Immature natural killer cell (primary cell): ENCODE data around the gene RNF121. TPM values are rescaled to one million over a fixed set of nuclear protein-coding genes. Genes with fewer than 3 reads are reported as not detected.
A peak's percentile ranks its signal among the peaks of the same experiment; 100 is the strongest.

ENCODE experiments used
- DNase-seq, 3 donors: peaks; one replicate each; pipeline ENCODE4 v3.0.0; 2022; ENCODE audit warnings: mixed read lengths in 1 of 3
- H3K27ac Mint-ChIP-seq, 6 donors: one replicate each; pipeline ENCODE4 v1.8.0; 2020; ENCODE audit warnings: mixed read lengths in 6 of 6, mild to moderate bottlenecking in 5 of 6, inconsistent platforms in 4 of 6, moderate library complexity in 3 of 6
- H3K27me3 Mint-ChIP-seq, 3 donors: one replicate each; pipeline ENCODE4 v1.8.0; 2020 to 2021; ENCODE audit warnings: low read depth in 3 of 3, mild to moderate bottlenecking in 3 of 3, mixed read lengths in 3 of 3, moderate library complexity in 3 of 3, inconsistent platforms in 1 of 3
- H3K36me3 Mint-ChIP-seq, 3 donors: one replicate each; pipeline ENCODE4 v1.8.0; 2020; ENCODE audit warnings: mixed read lengths in 3 of 3, inconsistent platforms in 2 of 3, mild to moderate bottlenecking in 2 of 3
- H3K4me1 Mint-ChIP-seq, 2 donors: one replicate each; pipeline ENCODE4 v1.8.0; 2020; ENCODE audit warnings: inconsistent platforms in 2 of 2, mild to moderate bottlenecking in 2 of 2, mixed read lengths in 2 of 2, moderate library complexity in 1 of 2
- H3K4me3 Mint-ChIP-seq, 5 donors: one replicate each; pipeline ENCODE4 v1.8.0; 2020; ENCODE audit warnings: mild to moderate bottlenecking in 5 of 5, mixed read lengths in 5 of 5, inconsistent platforms in 3 of 5, moderate library complexity in 3 of 5
- H3K9me3 Mint-ChIP-seq, 6 donors: one replicate each; pipeline ENCODE4 v1.8.0; 2020; ENCODE audit warnings: mild to moderate bottlenecking in 6 of 6, mixed read lengths in 6 of 6, inconsistent platforms in 4 of 6, moderate library complexity in 3 of 6
- polyA plus RNA-seq, 3 donors: library from polyadenylated mRNA; unstranded; fragments of 300-500 nt; fragmentation: Illumina TruSeq; gene quantifications; one replicate each; pipeline ENCODE4 v1.2.3, GENCODE V29; 2021

Gene RNF121
- polyA plus RNA-seq, 3 donors from 2014 or later = 9.8 to 16.0 (median 13.4) TPM

DNA sequence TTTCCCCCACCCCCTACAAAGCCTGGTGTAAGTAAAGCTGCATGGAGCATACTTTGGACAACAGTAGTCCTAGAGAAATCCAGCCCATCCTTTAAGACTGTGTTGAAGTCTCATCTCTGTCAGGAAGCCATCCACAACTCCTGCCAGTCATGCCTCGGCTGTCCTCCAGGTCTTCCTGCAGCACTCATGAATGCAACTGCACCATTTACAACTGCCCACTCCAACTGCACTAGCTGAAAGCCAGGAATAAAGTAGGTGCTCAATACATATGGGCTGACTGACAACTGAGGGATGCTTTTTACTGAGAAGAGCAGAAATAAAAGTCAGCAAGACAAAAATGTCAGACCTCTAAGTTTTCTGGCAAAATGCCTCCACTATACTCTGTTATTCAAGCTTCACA is 97.2 kb downstream of the RNF121 start:
- Mint-ChIP-seq H3K4me3 (no peak overlapping the region), H3K36me3 (peaks cover 6 to 26% (median 7%) of the 10 kb centered on the region in 3 donors), H3K27me3 (no peaks in the 10 kb centered on the region), H3K27ac (peak overlapping the region; percentile 18 to 83 (median 66)), H3K9me3 (no peaks in the 10 kb centered on the region), H3K4me1 (peaks cover 28 to 56% of the 10 kb centered on the region in 2 donors)
- no peak for DNase-seq

- Mint-ChIP-seq H3K27ac (peak overlapping the region in 5 of 6 donors; percentile 5 to 65 (median 43)), H3K36me3 (peaks cover 0 to 14% (median 1%) of the 10 kb centered on the region in 3 donors)
These were observed 101.7 kb downstream of the RNF121 start for GRCh38 chr11:72030472-72031045.

DNA sequence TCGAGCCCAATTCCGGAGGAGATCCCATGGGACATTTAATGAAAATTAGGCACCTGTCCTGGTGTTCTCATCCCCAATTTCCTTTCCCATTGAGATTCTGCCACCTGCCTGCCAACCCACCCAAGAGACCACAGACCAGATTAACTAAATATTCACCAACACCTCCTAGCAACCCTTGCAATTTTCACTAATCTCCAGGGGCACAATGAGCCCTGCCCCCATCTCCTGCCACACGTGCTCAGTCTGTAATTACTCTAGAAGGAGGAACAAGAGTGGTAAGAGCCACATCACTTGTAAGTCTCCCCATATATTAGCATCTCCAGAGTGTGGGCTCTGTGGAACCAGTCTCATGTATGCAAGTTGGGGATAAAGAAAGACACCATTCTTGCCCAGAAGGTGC is 107.8 kb downstream of the RNF121 start:
- H3K27ac Mint-ChIP-seq = peak overlapping the region; percentile 55 to 80 (median 71)
- peaks cover 12 to 18% of the 10 kb centered on the region in 2 donors for H3K4me1 Mint-ChIP-seq
- H3K27me3 Mint-ChIP-seq = peaks cover 0 to 2% (median 0%) of the 10 kb centered on the region in 3 donors
- peaks cover 0 to 8% (median 7%) of the 10 kb centered on the region in 3 donors for H3K36me3 Mint-ChIP-seq
- H3K9me3 Mint-ChIP-seq = no peaks in the 10 kb centered on the region
- DNase-seq = no peak
- H3K4me3 Mint-ChIP-seq = no peak overlapping the region

More at GRCh38 chr11:72030472-72031045, 101.7 kb downstream of the RNF121 start:
- DNase-seq = no peak
- no peak overlapping the region for H3K4me3 Mint-ChIP-seq
- H3K4me1 Mint-ChIP-seq = peaks cover 23 to 62% of the 10 kb centered on the region in 2 donors
- peaks cover 0 to under 1% (median 0%) of the 10 kb centered on the region in 3 donors for H3K27me3 Mint-ChIP-seq
- H3K9me3 Mint-ChIP-seq = no peaks in the 10 kb centered on the region

DNA sequence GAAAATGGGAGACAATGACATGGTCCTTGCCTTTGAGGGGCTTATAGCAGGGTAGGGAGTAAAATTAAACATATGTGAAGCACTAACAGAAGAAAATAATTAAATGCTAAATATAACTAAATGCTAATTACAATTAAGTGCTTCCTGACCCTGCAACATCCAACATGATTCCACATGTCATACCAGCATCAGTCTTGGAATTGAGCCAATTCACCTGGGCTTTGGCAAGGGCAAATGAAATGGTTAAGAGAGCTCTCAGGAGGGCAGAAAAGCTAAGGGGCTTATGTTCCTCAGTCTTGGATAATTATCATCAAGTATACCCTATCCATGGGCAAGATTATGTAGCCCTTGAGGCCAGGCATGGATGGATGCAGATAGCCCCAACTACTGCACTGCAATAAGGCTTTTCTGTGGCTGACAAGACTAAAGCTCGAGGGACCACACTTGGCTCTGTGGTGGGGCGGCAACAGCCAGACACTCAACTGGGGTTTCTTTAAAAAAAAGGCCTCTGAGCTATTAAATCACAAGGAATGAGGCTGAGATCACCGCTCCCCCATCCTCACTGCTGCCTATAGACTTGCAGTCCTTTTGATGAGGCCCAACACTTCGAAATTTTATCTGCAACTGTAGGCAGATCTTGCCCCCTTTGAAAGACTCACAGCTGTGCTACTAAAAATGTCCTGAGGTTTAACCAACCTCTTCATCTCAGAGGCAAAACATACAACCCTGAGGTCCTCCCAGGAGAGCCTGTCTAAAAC is 108.9 kb downstream of the RNF121 start:
- peak; percentile 14 to 27 (median 15) for DNase-seq
- Mint-ChIP-seq H3K4me1 (peaks cover 7 to 18% of the 10 kb centered on the region in 2 donors), H3K9me3 (no peaks in the 10 kb centered on the region), H3K27ac (no peak overlapping the region), H3K36me3 (peaks cover 0 to 8% (median 7%) of the 10 kb centered on the region in 3 donors), H3K27me3 (peaks cover 0 to 2% (median 0%) of the 10 kb centered on the region in 3 donors), H3K4me3 (no peak overlapping the region)

DNA sequence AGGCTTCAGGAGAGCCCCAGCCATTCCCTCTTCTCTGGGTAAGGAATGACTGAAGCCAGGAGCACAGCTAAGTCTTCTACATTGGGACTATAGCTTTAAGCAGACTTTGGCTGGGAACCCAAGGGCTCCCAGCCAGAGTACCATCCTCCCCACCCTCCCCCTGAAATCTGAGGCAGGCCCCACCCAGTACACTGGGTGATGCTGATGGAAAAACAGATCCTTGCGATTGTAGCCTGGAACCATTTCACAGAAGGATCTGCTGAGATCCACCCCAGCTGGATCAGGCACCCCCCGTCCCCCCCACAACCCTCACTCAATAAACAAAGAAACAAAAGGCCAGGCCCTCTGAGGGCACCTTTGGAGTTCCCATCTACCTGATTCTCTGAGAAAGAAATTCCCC is 109.6 kb downstream of the RNF121 start:
- Mint-ChIP-seq H3K27me3 (peaks cover 0 to 2% (median 0%) of the 10 kb centered on the region in 3 donors), H3K36me3 (peaks cover 0 to 8% (median 7%) of the 10 kb centered on the region in 3 donors), H3K27ac (no peak overlapping the region), H3K4me1 (peaks cover 0 to 16% of the 10 kb centered on the region in 2 donors), H3K4me3 (no peak overlapping the region), H3K9me3 (no peaks in the 10 kb centered on the region)
- no peak for DNase-seq

- Mint-ChIP-seq H3K27ac (no peak overlapping the region), H3K36me3 (peaks cover 0 to 7% (median 4%) of the 10 kb centered on the region in 3 donors), H3K27me3 (peaks cover 0 to 2% (median 0%) of the 10 kb centered on the region in 3 donors), H3K4me1 (peaks cover 6 to 16% of the 10 kb centered on the region in 2 donors), H3K4me3 (no peak overlapping the region), H3K9me3 (no peaks in the 10 kb centered on the region)
- DNase-seq = peak in 1 of 3 donors; percentile 5
These were observed 110.4 kb downstream of the RNF121 start for GRCh38 chr11:72039031-72039855.

- Mint-ChIP-seq H3K4me1 (peaks cover 6 to 16% of the 10 kb centered on the region in 2 donors), H3K4me3 (no peak overlapping the region), H3K27ac (no peak overlapping the region), H3K9me3 (no peaks in the 10 kb centered on the region), H3K27me3 (peaks cover 0 to 2% (median 0%) of the 10 kb centered on the region in 3 donors), H3K36me3 (peaks cover 0 to 7% (median 4%) of the 10 kb centered on the region in 3 donors)
- peak in 2 of 3 donors; percentile 4 to 7 for DNase-seq
These were observed 111.1 kb downstream of the RNF121 start for GRCh38 chr11:72039856-72040401.

- no peak overlapping the region for H3K4me3 Mint-ChIP-seq
- H3K4me1 Mint-ChIP-seq = peaks cover 6 to 13% of the 10 kb centered on the region in 2 donors
- H3K27me3 Mint-ChIP-seq = no peaks in the 10 kb centered on the region
- no peak overlapping the region for H3K27ac Mint-ChIP-seq
- DNase-seq = peak; percentile 72 to 78 (median 76)
- no peaks in the 10 kb centered on the region for H3K9me3 Mint-ChIP-seq
- H3K36me3 Mint-ChIP-seq = peaks cover 0 to 4% (median under 1%) of the 10 kb centered on the region in 3 donors
These were observed 111.9 kb downstream of the RNF121 start for GRCh38 chr11:72040491-72041363.

- H3K27me3 Mint-ChIP-seq = no peaks in the 10 kb centered on the region
These were observed 112.7 kb downstream of the RNF121 start for GRCh38 chr11:72041364-72042063.

DNA sequence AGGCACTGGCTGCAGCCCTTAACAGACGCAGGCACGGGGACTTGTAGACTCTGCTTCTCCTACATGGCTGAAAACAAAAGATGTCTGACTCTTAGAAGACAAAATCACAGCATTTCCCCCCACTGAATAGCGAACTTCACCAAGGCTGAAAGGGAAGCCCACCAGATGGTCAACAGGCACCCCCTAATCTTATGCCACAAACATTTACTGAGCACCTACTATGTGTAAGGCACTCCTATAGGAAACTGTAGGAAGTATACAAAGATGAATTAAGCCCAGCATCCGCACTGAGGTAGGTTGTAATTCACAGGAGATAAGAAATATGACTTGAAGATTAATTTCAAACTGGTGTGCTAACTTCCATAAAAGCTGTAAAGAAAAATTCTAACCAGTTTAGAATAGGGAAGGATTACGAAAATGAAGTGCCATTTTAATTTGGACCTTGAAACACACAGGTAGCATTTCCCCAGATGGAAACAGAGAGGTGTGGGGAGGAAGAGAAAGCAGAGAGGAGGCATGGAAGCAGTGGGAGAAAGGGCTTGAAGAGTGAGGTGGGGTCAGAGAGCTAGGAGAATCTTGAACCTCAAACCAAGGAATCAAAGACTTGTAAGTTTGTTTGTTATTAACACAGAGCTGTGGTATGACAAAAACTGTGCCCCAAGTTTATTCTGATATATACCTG is 113.4 kb downstream of the RNF121 start:
- Mint-ChIP-seq H3K4me1 (peaks cover 0 to 6% of the 10 kb centered on the region in 2 donors), H3K4me3 (no peak overlapping the region), H3K36me3 (no peaks in the 10 kb centered on the region), H3K27ac (no peak overlapping the region), H3K9me3 (no peaks in the 10 kb centered on the region), H3K27me3 (no peaks in the 10 kb centered on the region)
- no peak for DNase-seq

More at GRCh38 chr11:72041364-72042063, 112.7 kb downstream of the RNF121 start:
- Mint-ChIP-seq H3K4me1 (peaks cover 6% of the 10 kb centered on the region in 2 donors), H3K36me3 (no peaks in the 10 kb centered on the region), H3K27ac (no peak overlapping the region), H3K4me3 (no peak overlapping the region), H3K9me3 (no peaks in the 10 kb centered on the region)
- peak; percentile 54 to 63 (median 61) for DNase-seq

DNA sequence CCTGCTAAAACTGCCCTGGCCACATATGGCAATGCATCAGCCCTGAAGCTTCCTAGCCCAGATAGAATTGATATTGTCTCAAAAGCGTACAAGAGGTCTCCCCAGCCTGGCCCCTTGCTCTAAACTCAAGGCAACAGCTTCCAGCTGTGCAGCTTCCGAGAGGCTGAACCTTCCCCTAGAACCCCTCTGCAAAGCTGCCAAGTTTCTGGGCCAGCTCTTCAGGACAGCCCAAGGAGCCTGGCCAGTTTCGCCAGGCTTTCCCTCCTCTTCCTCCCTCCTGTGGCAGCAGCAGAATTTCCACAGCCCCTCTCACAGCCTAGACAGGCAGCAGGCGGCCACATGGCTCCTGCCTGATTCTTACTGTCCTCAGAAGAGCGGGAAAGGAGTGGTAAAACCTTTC is 117.0 kb downstream of the RNF121 start:
- Mint-ChIP-seq H3K9me3 (no peaks in the 10 kb centered on the region), H3K36me3 (peaks cover 0 to 10% (median 0%) of the 10 kb centered on the region in 3 donors), H3K27ac (no peak overlapping the region), H3K4me3 (no peak overlapping the region), H3K27me3 (no peaks in the 10 kb centered on the region), H3K4me1 (peaks cover 0 to 6% of the 10 kb centered on the region in 2 donors)
- no peak for DNase-seq
